Fibroblast of lung (primary cell): Measurements from ENCODE around the gene HAUS7. TPM values are rescaled to one million over a fixed set of nuclear protein-coding genes. Genes with fewer than 3 reads are reported as not detected.

Source experiments
- DNase-seq, 2 donors: peaks; one replicate each; pipeline versions ENCODE4 v3.0.0 to v3.0.0-alpha.2; 2010; ENCODE audit warnings: low read depth in 2 of 2
- H2AFZ ChIP-seq: 2 replicates; pipeline ENCODE4 v1.5.1; 2012; ENCODE audit warnings: low read length, control low read depth, inconsistent platforms
- H3K27ac ChIP-seq: 2 replicates; pipeline ENCODE4 v1.5.1; 2011; ENCODE audit warnings: low read length, control low read depth; ENCODE audit not compliant: insufficient read depth
- H3K27me3 ChIP-seq: 2 replicates; pipeline ENCODE4 v1.5.1; 2011; ENCODE audit warnings: mild to moderate bottlenecking, low read length; ENCODE audit not compliant: control insufficient read depth, insufficient read depth
- H3K36me3 ChIP-seq: 2 replicates; pipeline ENCODE4 v1.5.1; 2011; ENCODE audit warnings: low read length; ENCODE audit not compliant: control insufficient read depth, insufficient read depth
- H3K4me1 ChIP-seq: 2 replicates; pipeline ENCODE4 v1.5.1; 2011; ENCODE audit warnings: low read length; ENCODE audit not compliant: control insufficient read depth, insufficient read depth; ENCODE audit errors: extremely low read depth
- H3K4me2 ChIP-seq: 2 replicates; pipeline ENCODE4 v1.5.1; 2011; ENCODE audit warnings: low read length, control low read depth; ENCODE audit not compliant: insufficient read depth; ENCODE audit errors: extremely low read depth
- H3K4me3 ChIP-seq, 4 experiments: fragments of 200-600 bp in 1 of 4; sonication (generic) in 1 of 4; replicated peaks in 1 of 4; 2 replicates each; pipeline ENCODE4 v1.5.1; 2011 to 2016; ENCODE audit warnings: low read length in 4 of 4, low read depth in 3 of 4, mild to moderate bottlenecking in 3 of 4, control low read depth in 2 of 4, inconsistent platforms in 1 of 4, mixed read lengths in 1 of 4; ENCODE audit not compliant: insufficient read depth in 1 of 4; ENCODE audit errors: control extremely low read depth in 1 of 4
- H3K79me2 ChIP-seq: 2 replicates; pipeline ENCODE4 v1.5.1; 2012; ENCODE audit warnings: mild to moderate bottlenecking, low read length, inconsistent platforms; ENCODE audit not compliant: control insufficient read depth, insufficient read depth
- H3K9ac ChIP-seq: 2 replicates; pipeline ENCODE4 v1.5.1; 2011; ENCODE audit warnings: mild to moderate bottlenecking, low read length, control low read depth; ENCODE audit not compliant: insufficient read depth
- H3K9me3 ChIP-seq: 2 replicates; pipeline ENCODE4 v1.5.1; 2012; ENCODE audit warnings: low read depth, low read length; ENCODE audit not compliant: control insufficient read depth, insufficient read depth
- H4K20me1 ChIP-seq: 2 replicates; pipeline ENCODE4 v1.5.1; 2011; ENCODE audit warnings: low read length; ENCODE audit not compliant: control insufficient read depth, insufficient read depth; ENCODE audit errors: extremely low read depth
- CTCF ChIP-seq, 2 donors: IDR thresholded peaks in 1 of 2; conservative IDR thresholded peaks in 1 of 2; 1 replicate in 1 of 2; 2 replicates in 1 of 2; pipeline ENCODE4 v1.5.1; 2011 to 2012; ENCODE audit warnings: low read length in 2 of 2, control low read depth in 1 of 2, inconsistent platforms in 1 of 2, low read depth in 1 of 2, mild to moderate bottlenecking in 1 of 2
- EZH2 ChIP-seq: IDR thresholded peaks from 2 replicates; pipeline ENCODE4 v1.5.1; 2012; ENCODE audit warnings: low read length, control low read depth, mild to moderate bottlenecking; ENCODE audit errors: missing control alignments
- polyA plus RNA-seq, 2 donors: library from polyadenylated mRNA; depleted of rRNA in 1 of 2; stranded (reverse) in 1 of 2; unstranded in 1 of 2; fragments of >200 nt; gene quantifications; 2 replicates each; pipeline ENCODE4 v1.2.1, GENCODE V29; 2011 to 2012; ENCODE audit warnings: missing spikeins in 1 of 2
- total RNA-seq: library from RNA; depleted of rRNA; stranded (reverse); fragments of >200 nt; gene quantifications from 2 replicates; pipeline ENCODE4 v1.2.1, GENCODE V29; 2014

Gene HAUS7
- total and polyA plus RNA-seq, 2 donors (not counting 1 experiment from before 2014, with no cell fraction given) = 7.3 to 10.4 TPM

DNA sequence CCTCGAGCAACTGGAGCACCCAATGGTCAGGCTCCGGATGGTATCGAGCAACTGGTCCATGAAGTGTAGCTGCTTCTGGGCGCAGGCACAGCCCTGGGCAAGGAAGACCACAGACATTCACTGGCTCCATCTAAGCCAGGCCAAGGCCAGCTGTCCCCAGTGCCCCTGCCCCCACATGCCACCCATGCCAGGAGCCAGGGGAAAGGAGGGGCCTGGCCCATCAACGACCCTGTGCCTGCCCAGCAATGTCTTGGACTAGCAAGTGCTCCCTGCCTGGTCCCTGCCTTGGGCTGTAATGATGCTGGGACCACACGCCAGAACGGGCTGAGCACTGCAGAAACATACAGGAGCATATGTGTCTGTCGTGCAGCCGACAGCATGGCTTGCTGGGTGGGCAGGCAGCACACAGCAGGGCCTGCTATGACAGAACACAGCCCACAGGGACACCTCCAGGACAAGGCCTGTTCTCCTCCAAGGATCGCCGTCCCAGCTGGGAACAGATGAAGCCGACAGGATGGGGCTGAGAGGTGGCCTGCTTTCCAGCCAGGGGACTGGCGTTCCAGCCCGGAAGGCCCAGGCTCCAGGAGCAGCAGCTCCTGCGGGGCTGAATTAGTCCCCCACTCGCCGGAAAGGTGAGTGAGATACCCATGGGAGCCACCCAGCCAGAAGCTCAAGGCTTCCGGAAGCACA lies 13.1 kb downstream of the HAUS7 start:
- H3K4me2 ChIP-seq = no peak overlapping the region
- no peaks in the 10 kb centered on the region for H3K4me1 ChIP-seq
- no peak overlapping the region for H3K27ac ChIP-seq
- H3K4me3 ChIP-seq = no peak overlapping the region
- H3K9me3 ChIP-seq = no peaks in the 10 kb centered on the region
- H3K79me2 ChIP-seq = no peaks in the 10 kb centered on the region
- no peaks in the 10 kb centered on the region for H3K27me3 ChIP-seq
- H2AFZ ChIP-seq = no peak overlapping the region
- no peak overlapping the region for H3K9ac ChIP-seq
- no peaks in the 10 kb centered on the region for H3K36me3 ChIP-seq
- TF ChIP-seq CTCF (conservative IDR thresholded peaks at IDR 0.05 in 1 of 2, IDR thresholded peaks at IDR 0.05 in 1 of 2; ENCODE audit: low read depth in 1 of 2, low read length in 2 of 2) = no peak
- no peak for TF ChIP-seq EZH2
- DNase-seq = no peak
- no peaks in the 10 kb centered on the region for H4K20me1 ChIP-seq

DNA sequence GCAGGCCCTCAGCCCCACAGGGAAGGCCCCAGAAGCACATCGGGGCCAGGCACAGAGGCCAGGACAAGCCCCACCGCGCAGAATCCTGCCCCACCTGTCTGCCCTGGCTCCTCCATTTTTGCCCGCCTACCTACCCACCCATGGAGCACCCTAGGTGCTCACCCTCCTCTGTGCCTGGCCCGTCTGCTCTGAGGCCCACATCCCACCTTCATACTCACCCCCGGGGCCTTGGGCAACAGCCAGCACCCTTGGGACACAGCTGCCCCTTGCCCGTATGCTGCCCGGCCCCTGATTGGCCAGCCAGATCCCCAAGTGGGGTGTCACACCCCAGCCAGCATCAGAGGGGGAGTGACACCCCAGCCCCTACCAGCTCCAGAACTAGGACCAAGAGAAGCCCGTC lies 13.7 kb downstream of the HAUS7 start:
- no peaks in the 10 kb centered on the region for H3K27me3 ChIP-seq
- no peaks in the 10 kb centered on the region for H3K36me3 ChIP-seq
- no peak overlapping the region for H3K27ac ChIP-seq
- no peaks in the 10 kb centered on the region for H3K79me2 ChIP-seq
- H4K20me1 ChIP-seq = no peaks in the 10 kb centered on the region
- H3K4me1 ChIP-seq = no peaks in the 10 kb centered on the region
- H3K4me2 ChIP-seq = no peak overlapping the region
- no peaks in the 10 kb centered on the region for H3K9me3 ChIP-seq
- H2AFZ ChIP-seq = no peak overlapping the region
- no peak overlapping the region for H3K9ac ChIP-seq
- DNase-seq = no peak
- TF ChIP-seq EZH2 (no peak), CTCF (conservative IDR thresholded peaks at IDR 0.05 in 1 of 2, IDR thresholded peaks at IDR 0.05 in 1 of 2; ENCODE audit: low read depth in 1 of 2, low read length in 2 of 2) (no peak)
- no peak overlapping the region for H3K4me3 ChIP-seq

- H3K27me3 ChIP-seq = no peaks in the 10 kb centered on the region
- H4K20me1 ChIP-seq = no peaks in the 10 kb centered on the region
- no peak overlapping the region for H2AFZ ChIP-seq
- H3K4me2 ChIP-seq = no peak overlapping the region
- TF ChIP-seq CTCF (conservative IDR thresholded peaks at IDR 0.05 in 1 of 2, IDR thresholded peaks at IDR 0.05 in 1 of 2; ENCODE audit: low read depth in 1 of 2, low read length in 2 of 2) (no peak), EZH2 (no peak)
- no peak overlapping the region for H3K4me3 ChIP-seq
- H3K9me3 ChIP-seq = no peaks in the 10 kb centered on the region
- no peak overlapping the region for H3K9ac ChIP-seq
- H3K36me3 ChIP-seq = no peaks in the 10 kb centered on the region
- H3K79me2 ChIP-seq = no peaks in the 10 kb centered on the region
- H3K27ac ChIP-seq = no peak overlapping the region
- no peaks in the 10 kb centered on the region for H3K4me1 ChIP-seq
- no peak for DNase-seq
Observed at GRCh38 chrX:153456161-153456560, 14.2 kb downstream of the HAUS7 start.
